Left ventricle myocardium inferior (tissue), 1 donor: Measurements from ENCODE around the gene SEMA4D. TPM values are rescaled to one million over a fixed set of nuclear protein-coding genes. Genes with fewer than 3 reads are reported as not detected.
"Not testable (repeated sequence)": the region's sequence is repeated elsewhere in the genome, so short reads cannot be mapped to it uniquely, and the experiment has no call there.

ENCODE experiments used
- DNase-seq: peaks from one replicate; pipeline ENCODE4 v3.0.0-alpha.2; 2020
- H3K27ac ChIP-seq: fragments of 200-600 bp; replicated peaks from 2 replicates; pipeline ENCODE4 v1.8.0; 2021
- H3K27me3 ChIP-seq: fragments of 200-600 bp; 2 replicates; pipeline ENCODE4 v1.8.0; 2021; ENCODE audit warnings: low read depth
- H3K36me3 ChIP-seq: fragments of 200-600 bp; 2 replicates; pipeline ENCODE4 v1.8.0; 2021
- H3K4me1 ChIP-seq: fragments of 200-600 bp; 2 replicates; pipeline ENCODE4 v1.8.0; 2021
- H3K4me3 ChIP-seq: fragments of 200-600 bp; 2 replicates; pipeline ENCODE4 v1.8.0; 2021; ENCODE audit warnings: mild to moderate bottlenecking, moderate library complexity
- H3K9me3 ChIP-seq: fragments of 200-600 bp; replicated peaks from 2 replicates; pipeline ENCODE4 v1.8.0; 2021
- intact Hi-C: fragments of 100-400 bp; cut with micrococcal nuclease; formaldehyde crosslinking; loops from one replicate; pipeline ENCODE4 v1.11.0; 2022
- total RNA-seq: library from RNA; stranded (reverse); fragmentation: NEBNext Ultra II Directional; extraction: Animal tissue kit (Norgen Biotek cat#: 25700); gene quantifications from one replicate; pipeline ENCODE4 v1.2.1, GENCODE V29; 2021
- TF ChIP-seq, protein P1 (sequence below): fragments of 200-600 bp; IDR thresholded peaks from 2 replicates; pipeline ENCODE4 v1.8.0; 2021; ENCODE audit warnings: antibody characterized with exemption, mild to moderate bottlenecking, borderline replicate concordance
- donor health status: DM: no; HTN: yes; CAD: no; lungs with severe emphysema.

The SEMA4D gene
- total RNA-seq, 1 donor from 2014 or later: 17.1 TPM

DNA sequence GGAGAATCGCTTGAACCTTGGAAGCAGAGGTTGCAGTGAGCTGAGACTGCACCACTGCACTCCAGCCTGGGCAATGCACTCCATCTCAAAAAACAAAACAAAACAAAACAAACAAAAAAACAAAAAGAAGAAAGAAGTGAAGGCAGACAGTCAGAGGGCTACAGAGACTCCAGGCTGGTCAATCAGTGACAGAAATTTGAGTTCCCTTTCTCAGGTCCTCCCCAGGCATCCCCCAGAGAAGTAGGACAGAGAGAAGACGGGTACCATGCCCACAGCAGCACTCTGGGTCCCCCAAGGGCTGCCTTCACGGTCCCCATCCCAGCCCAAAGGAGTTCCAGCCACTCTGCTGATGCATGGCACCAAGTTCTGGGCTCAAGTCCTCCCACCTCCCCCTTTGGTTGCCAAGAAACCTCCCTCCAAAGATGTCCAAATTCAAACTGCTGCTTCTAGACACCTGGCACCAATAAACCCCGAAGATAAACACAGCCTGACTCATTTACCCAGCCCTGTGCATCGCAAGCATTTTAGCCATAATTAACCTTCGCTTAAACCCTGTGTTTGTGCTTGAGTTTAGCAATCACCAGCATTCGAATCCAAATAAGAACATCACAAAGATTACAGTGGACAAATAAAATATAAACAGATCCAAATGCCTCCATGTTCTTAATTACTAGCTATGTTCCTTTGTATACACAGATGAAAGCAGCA, 24.0 kb downstream of the SEMA4D start:
- H3K4me1 ChIP-seq: peaks cover 16% of the 10 kb centered on the region
- H3K36me3 ChIP-seq: no peaks in the 10 kb centered on the region
- no peaks in the 10 kb centered on the region for H3K9me3 ChIP-seq
- intact Hi-C loops: no loop called here
- no peaks in the 10 kb centered on the region for H3K27me3 ChIP-seq
- H3K4me3 ChIP-seq: no peak overlapping the region
- no peak for DNase-seq
- TF ChIP-seq, protein P1, sequence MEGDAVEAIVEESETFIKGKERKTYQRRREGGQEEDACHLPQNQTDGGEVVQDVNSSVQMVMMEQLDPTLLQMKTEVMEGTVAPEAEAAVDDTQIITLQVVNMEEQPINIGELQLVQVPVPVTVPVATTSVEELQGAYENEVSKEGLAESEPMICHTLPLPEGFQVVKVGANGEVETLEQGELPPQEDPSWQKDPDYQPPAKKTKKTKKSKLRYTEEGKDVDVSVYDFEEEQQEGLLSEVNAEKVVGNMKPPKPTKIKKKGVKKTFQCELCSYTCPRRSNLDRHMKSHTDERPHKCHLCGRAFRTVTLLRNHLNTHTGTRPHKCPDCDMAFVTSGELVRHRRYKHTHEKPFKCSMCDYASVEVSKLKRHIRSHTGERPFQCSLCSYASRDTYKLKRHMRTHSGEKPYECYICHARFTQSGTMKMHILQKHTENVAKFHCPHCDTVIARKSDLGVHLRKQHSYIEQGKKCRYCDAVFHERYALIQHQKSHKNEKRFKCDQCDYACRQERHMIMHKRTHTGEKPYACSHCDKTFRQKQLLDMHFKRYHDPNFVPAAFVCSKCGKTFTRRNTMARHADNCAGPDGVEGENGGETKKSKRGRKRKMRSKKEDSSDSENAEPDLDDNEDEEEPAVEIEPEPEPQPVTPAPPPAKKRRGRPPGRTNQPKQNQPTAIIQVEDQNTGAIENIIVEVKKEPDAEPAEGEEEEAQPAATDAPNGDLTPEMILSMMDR: no peak
- no peak overlapping the region for H3K27ac ChIP-seq

DNA sequence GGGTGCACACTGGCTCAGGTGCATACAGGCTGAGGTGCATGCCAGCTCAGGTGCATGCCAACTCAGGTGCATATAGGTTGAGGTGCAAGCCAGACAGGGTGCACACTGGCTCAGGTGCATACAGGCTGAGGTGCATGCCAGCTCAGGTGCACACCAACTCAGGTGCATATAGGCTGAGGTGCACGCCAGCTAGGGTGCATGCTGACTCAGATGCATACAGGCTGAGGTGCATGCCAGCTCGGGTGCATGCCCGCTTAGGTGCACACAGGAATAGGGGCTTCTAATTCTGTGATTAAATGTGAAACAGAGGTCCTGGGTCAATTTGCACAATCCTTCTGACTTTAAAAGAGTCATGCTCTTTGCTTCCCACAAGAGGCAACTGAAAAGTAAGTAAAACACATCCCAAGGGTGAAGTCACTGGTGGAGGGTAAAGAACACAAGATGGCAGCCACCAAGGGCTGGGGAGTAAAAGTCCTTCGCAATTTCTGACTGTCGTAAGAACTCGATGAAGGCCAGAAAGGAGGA, 26.1 kb downstream of the SEMA4D start:
- H3K9me3 ChIP-seq, H3K4me3 ChIP-seq, H3K36me3 ChIP-seq, DNase-seq, H3K27me3 ChIP-seq, H3K27ac ChIP-seq, H3K4me1 ChIP-seq, intact Hi-C loops: not testable (repeated sequence)

DNA sequence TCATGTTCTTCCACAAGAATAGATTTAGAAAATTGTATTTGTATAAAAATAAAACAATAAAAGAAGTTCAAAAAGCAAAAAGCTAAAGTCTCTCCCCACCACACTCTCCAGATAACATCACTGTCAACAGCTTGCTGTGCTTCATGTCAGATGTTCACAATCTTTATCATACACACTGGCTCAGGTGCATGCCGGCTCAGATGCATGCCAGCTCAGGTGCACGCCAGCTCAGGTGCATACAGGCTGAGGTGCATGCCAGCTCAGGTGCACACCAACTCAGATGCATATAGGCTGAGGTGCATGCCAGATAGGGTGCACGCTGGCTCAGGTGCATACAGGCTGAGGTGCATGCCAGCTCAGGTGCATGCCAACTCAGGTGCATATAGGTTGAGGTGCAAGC, 26.5 kb downstream of the SEMA4D start:
- Histone ChIP-seq H3K36me3 (no peaks in the 10 kb centered on the region), H3K27ac (no peak overlapping the region), H3K4me1 (no peaks in the 10 kb centered on the region), H3K4me3 (no peak overlapping the region), H3K9me3 (no peaks in the 10 kb centered on the region), H3K27me3 (no peaks in the 10 kb centered on the region)
- intact Hi-C loops: no loop called here
- no peak for DNase-seq
- TF ChIP-seq, protein P1: no peak

DNA sequence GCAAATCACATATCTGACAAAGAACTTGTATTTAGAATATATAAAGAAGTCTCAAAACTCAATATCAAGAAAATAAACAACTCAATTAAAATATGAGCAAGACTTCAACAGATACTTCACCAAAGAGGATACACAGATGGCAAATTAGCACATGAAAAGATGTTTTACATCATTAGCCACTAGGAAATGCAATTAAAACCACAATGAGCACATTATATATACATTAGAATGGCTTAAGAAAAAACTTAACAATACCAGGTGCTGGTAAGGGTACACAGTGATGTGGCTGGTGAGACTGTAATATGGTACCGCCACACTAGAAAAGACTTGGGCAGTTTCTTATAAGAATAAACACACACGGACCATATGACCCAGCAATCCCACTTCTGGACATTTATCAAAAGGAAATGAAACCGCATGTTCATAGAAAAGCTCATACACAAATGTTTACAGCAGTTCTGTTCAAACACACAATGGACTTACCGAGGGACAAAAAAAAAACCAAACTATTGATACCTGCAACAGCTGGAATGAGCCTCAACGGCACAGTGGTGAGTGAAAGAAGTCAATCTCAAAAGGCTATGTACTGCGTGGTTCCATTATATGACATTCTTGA, 27.6 kb downstream of the SEMA4D start:
- Histone ChIP-seq H3K27me3 (no peaks in the 10 kb centered on the region), H3K4me3 (no peak overlapping the region), H3K36me3 (no peaks in the 10 kb centered on the region), H3K27ac (no peak overlapping the region), H3K4me1 (no peaks in the 10 kb centered on the region), H3K9me3 (no peaks in the 10 kb centered on the region)
- no peak for DNase-seq
- intact Hi-C loops: no loop called here
- TF ChIP-seq, protein P1: no peak

DNA sequence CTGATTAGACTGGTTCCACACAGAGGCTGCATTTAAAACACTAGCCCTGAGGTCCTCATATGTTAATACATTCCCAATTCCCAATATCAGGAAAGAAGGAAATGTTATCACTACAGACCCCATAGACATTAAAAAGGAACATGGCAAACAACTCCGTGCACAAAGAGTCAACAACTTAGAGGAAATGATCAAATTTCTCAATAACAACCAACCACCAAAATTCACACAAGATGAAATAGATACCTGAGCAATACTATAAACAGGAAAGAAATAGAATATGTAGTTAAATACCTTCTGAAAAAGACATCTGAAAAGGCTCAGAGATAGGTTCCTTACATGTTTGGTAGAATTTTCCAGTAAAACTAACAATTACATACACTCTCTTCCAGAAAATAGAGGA, 28.9 kb downstream of the SEMA4D start:
- intact Hi-C loops: no loop called here
- TF ChIP-seq, protein P1: no peak
- no peak for DNase-seq
- no peaks in the 10 kb centered on the region for H3K4me1 ChIP-seq
- no peak overlapping the region for H3K4me3 ChIP-seq
- H3K27me3 ChIP-seq: no peaks in the 10 kb centered on the region
- H3K9me3 ChIP-seq: no peaks in the 10 kb centered on the region
- H3K36me3 ChIP-seq: no peaks in the 10 kb centered on the region
- H3K27ac ChIP-seq: no peak overlapping the region
